Muscle of leg (tissue), 16 donors: ENCODE results near the gene CALCA. TPM values are rescaled to one million over a fixed set of nuclear protein-coding genes. Genes with fewer than 3 reads are reported as not detected.
A peak's percentile ranks its signal among the peaks of the same experiment; 100 is the strongest.
"Not testable (repeated sequence)": the region's sequence is repeated elsewhere in the genome, so short reads cannot be mapped to it uniquely, and the experiment has no call there.

Experiments
- DNase-seq: peaks from one replicate; pipeline ENCODE4 v3.0.0; 2013
- H3K27ac ChIP-seq: one replicate; pipeline ENCODE4 v1.5.1; 2013; ENCODE audit warnings: mild to moderate bottlenecking, low read length, control low read depth
- H3K27me3 ChIP-seq: one replicate; pipeline ENCODE4 v1.6.1; 2013; ENCODE audit warnings: low read length; ENCODE audit not compliant: control insufficient read depth, insufficient read depth
- H3K36me3 ChIP-seq: one replicate; pipeline ENCODE4 v1.6.1; 2013; ENCODE audit warnings: low read length; ENCODE audit not compliant: control insufficient read depth, insufficient read depth
- H3K4me1 ChIP-seq: one replicate; pipeline ENCODE4 v1.6.1; 2013; ENCODE audit warnings: low read length; ENCODE audit not compliant: control insufficient read depth, insufficient read depth
- H3K4me3 ChIP-seq: one replicate; pipeline ENCODE4 v1.5.1; 2013; ENCODE audit warnings: low read length, control low read depth
- H3K9me3 ChIP-seq: replicated peaks from 2 replicates; pipeline ENCODE4 v1.6.1; 2013; ENCODE audit warnings: low read depth, low read length; ENCODE audit not compliant: control insufficient read depth
- WGBS: methylation state at CpG from one replicate; pipeline ENCODE4 v1.1.5; 2013; ENCODE audit warnings: missing lambda C conversion rate; ENCODE audit not compliant: insufficient coverage; 5-methylcytosine and 5-hydroxymethylcytosine counted together
- long read RNA-seq, 11 donors: transcript quantifications; one replicate each; lab custom pipeline, GENCODE V29; 2026
- polyA plus RNA-seq, 8 donors: library from polyadenylated mRNA; unstranded; fragments of 120-200 nt; gene quantifications; one replicate each; pipeline versions ENCODE4 v1.2.1 to v1.2.3, GENCODE V29; 2013; ENCODE audit warnings: inconsistent platforms in 1 of 8, low replicate concordance in 1 of 8; ENCODE audit not compliant: insufficient read length in 8 of 8, insufficient read depth in 1 of 8
- total RNA-seq: library from RNA; stranded (reverse); fragments of 120-200 nt; gene quantifications from one replicate; pipeline ENCODE4 v1.2.4, GENCODE V29; 2013

CALCA gene
- total RNA-seq (not detected), polyA plus RNA-seq (under 1 TPM in 1 of 8 donors, not detected in 7; 0.08 TPM)
- long read RNA-seq, donor 1: 0 reads
- long read RNA-seq, donor 2: 0 reads
- long read RNA-seq, donor 3: 0 reads
- long read RNA-seq, donor 4: 0 reads
- long read RNA-seq, donor 5: 0 reads
- long read RNA-seq, donor 6: 0 reads
- long read RNA-seq, donor 7: 0 reads
- long read RNA-seq, donor 8: 0 reads
- long read RNA-seq, donor 9: 0 reads
- long read RNA-seq, donor 10: 0 reads
- long read RNA-seq, donor 11: 0 reads

GRCh38 chr11:14971865-14972580 is at the start of gene CALCA:
CALCA (minus strand) TSS chr11:14972351; CDS start chr11:14971192, 1,159 bp downstream.
- no peak for DNase-seq
- no peaks in the 10 kb centered on the region for H3K36me3 ChIP-seq
- peaks cover 23% of the 10 kb centered on the region for H3K4me1 ChIP-seq
- no peak within 1 kb of the TSS for H3K27ac ChIP-seq
- H3K9me3 ChIP-seq: no peaks in the 10 kb centered on the region
- WGBS: under 1% methylated on average over 39 of the region's 40 CpGs
- H3K27me3 ChIP-seq: peaks cover 74% of the 10 kb centered on the region
- no peak within 1 kb of the TSS for H3K4me3 ChIP-seq

- no peaks in the 10 kb centered on the region for H3K4me1 ChIP-seq
- H3K36me3 ChIP-seq: no peaks in the 10 kb centered on the region
- DNase-seq: no peak
- no peaks in the 10 kb centered on the region for H3K27me3 ChIP-seq
- no CpG with 5 or more reads among the region's 1 CpG for WGBS
- H3K9me3 ChIP-seq: peaks cover 5% of the 10 kb centered on the region
- no peak overlapping the region for H3K4me3 ChIP-seq
- H3K27ac ChIP-seq: no peak overlapping the region
Observed at GRCh38 chr11:15016200-15016599, 44.0 kb upstream of the CALCA start.

- H3K27ac ChIP-seq: no peak overlapping the region
- no peaks in the 10 kb centered on the region for H3K36me3 ChIP-seq
- H3K9me3 ChIP-seq: peaks cover 2% of the 10 kb centered on the region
- H3K4me3 ChIP-seq: no peak overlapping the region
- no peak for DNase-seq
- no peaks in the 10 kb centered on the region for H3K27me3 ChIP-seq
- 6% methylated on average over 2 of the region's 6 CpGs for WGBS
- no peaks in the 10 kb centered on the region for H3K4me1 ChIP-seq
Observed at GRCh38 chr11:15011776-15012345, 39.7 kb upstream of the CALCA start.

- DNase-seq: no peak
Observed at GRCh38 chr11:15010865-15011264, 38.7 kb upstream of the CALCA start.

GRCh38 chr11:15006139-15006759 is 34.1 kb upstream of the CALCA start:
- no peaks in the 10 kb centered on the region for H3K36me3 ChIP-seq
- H3K27ac ChIP-seq: no peak overlapping the region
- peaks cover 2% of the 10 kb centered on the region for H3K9me3 ChIP-seq
- no peaks in the 10 kb centered on the region for H3K4me1 ChIP-seq
- DNase-seq: peak; percentile 2
- H3K4me3 ChIP-seq: no peak overlapping the region
- WGBS: no CpG with 5 or more reads among the region's 5 CpGs
- H3K27me3 ChIP-seq: no peaks in the 10 kb centered on the region

More at GRCh38 chr11:15010865-15011264, 38.7 kb upstream of the CALCA start:
- no peaks in the 10 kb centered on the region for H3K4me1 ChIP-seq
- H3K27me3 ChIP-seq: no peaks in the 10 kb centered on the region
- H3K9me3 ChIP-seq: peaks cover 2% of the 10 kb centered on the region
- H3K4me3 ChIP-seq: no peak overlapping the region
- no peaks in the 10 kb centered on the region for H3K36me3 ChIP-seq
- H3K27ac ChIP-seq: no peak overlapping the region

GRCh38 chr11:14988133-14988532 is 16.0 kb upstream of the CALCA start:
- not testable (repeated sequence) for H3K9me3 ChIP-seq, H3K27ac ChIP-seq, DNase-seq, H3K36me3 ChIP-seq, H3K4me1 ChIP-seq, H3K4me3 ChIP-seq, H3K27me3 ChIP-seq
- 58% methylated on average over 3 of the region's 3 CpGs for WGBS

- DNase-seq: no peak
- no CpG with 5 or more reads among the region's 1 CpG for WGBS
- H3K4me3 ChIP-seq: no peak overlapping the region
Observed at GRCh38 chr11:14981507-14981906, 9.4 kb upstream of the CALCA start.

GRCh38 chr11:14980854-14981253 is 8.7 kb upstream of the CALCA start:
- peak; percentile 5 for DNase-seq
- no peaks in the 10 kb centered on the region for H3K9me3 ChIP-seq
- H3K4me3 ChIP-seq: no peak overlapping the region
- H3K27ac ChIP-seq: no peak overlapping the region
- no CpG with 5 or more reads among the region's 3 CpGs for WGBS
- H3K4me1 ChIP-seq: no peaks in the 10 kb centered on the region
- H3K36me3 ChIP-seq: no peaks in the 10 kb centered on the region
- peaks cover 2% of the 10 kb centered on the region for H3K27me3 ChIP-seq

More at GRCh38 chr11:14981507-14981906, 9.4 kb upstream of the CALCA start:
- Histone ChIP-seq H3K9me3 (no peaks in the 10 kb centered on the region), H3K27ac (no peak overlapping the region), H3K27me3 (no peaks in the 10 kb centered on the region), H3K4me1 (no peaks in the 10 kb centered on the region), H3K36me3 (no peaks in the 10 kb centered on the region)

- Histone ChIP-seq H3K9me3 (no peaks in the 10 kb centered on the region), H3K27ac (no peak overlapping the region), H3K4me3 (no peak overlapping the region), H3K36me3 (no peaks in the 10 kb centered on the region), H3K27me3 (peaks cover 33% of the 10 kb centered on the region), H3K4me1 (peaks cover 18% of the 10 kb centered on the region)
- no CpG with 5 or more reads among the region's 1 CpG for WGBS
- DNase-seq: no peak
Observed at GRCh38 chr11:14977101-14977880, 5.1 kb upstream of the CALCA start.
